GM19193 (cell line): ENCODE data around the gene PGAM1.

Experiments
- POLR2A ChIP-seq: IDR thresholded peaks from 4 replicates; pipeline ENCODE4 v1.6.1; 2011; ENCODE audit not compliant: insufficient read depth, insufficient read length; ENCODE audit errors: extremely low read depth

PGAM1 gene

GRCh38 chr10:97425964-97426775 is at the start of gene PGAM1:
PGAM1 (plus strand) TSS chr10:97426191; CDS start chr10:97426308, 117 bp downstream.
- TF ChIP-seq POLR2A: peak; percentile 68

DNA sequence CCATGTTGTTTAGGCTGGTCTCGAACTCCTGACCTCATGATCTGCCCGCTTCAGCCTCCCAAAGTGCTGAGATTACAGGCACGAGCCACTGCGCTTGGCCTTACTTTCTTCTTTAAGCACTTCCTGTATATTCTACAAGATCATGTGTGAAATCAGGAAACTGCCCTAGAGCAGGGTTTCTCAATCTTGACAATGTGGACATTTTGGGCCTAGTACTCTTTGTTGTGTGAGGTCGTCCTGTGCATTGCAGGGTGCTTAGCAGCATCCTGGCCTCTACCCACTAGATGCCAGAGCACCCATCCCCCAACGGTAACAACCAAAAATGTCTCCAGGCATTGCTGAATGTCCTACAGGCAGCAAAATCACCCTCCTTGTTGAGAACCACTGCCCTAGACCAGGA is 49.6 kb upstream of the PGAM1 start:
- TF ChIP-seq POLR2A: no peak

DNA sequence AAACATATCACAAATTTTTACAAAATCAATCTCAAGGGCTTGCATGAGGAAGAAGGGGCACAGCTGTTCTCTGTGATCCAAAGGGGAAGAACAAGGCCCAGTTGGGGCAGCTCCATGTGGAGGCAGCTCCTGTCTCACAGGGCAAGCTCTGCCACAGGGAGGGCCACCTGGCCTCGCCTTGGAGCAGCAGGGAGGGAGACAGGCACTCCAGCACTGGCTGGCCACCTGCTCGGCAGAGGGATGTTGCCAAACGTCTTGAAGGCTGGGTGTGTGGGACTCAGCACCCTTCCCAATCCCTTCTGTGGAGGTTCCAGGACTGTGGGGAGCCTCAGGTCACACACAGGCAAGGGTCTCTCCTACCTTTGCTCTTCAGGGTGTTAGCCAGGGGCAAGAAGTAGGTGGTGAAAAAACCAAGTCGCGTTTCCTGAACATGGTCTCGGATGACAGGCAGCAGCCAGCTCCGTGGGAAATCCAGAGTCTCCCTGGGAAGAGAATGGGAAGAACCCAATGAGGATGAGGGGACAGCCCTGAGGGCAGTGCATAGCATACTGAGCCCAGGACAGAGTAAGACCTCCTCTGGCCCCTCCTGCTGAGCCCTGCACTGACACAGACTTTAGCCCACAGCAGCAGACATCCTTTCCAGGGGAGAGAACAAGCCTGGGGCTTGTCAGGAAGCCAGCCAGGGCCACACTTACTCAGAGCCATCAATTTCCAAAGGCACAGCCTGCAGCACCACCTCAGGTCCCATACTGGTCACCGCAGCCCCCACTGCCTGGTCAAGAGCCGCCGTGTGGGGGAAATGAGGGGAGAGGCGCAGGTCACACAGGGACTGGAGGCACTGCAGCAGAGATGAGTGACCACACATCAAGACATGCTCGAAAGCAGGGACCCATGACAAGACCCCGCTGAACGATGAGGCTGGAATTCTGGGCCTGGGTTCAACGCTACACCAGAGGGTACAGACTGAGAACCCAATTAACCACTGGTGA is 46.8 kb upstream of the PGAM1 start:
- TF ChIP-seq POLR2A: no peak

GRCh38 chr10:97380516-97380915 is 45.5 kb upstream of the PGAM1 start:
- no peak for TF ChIP-seq POLR2A

DNA sequence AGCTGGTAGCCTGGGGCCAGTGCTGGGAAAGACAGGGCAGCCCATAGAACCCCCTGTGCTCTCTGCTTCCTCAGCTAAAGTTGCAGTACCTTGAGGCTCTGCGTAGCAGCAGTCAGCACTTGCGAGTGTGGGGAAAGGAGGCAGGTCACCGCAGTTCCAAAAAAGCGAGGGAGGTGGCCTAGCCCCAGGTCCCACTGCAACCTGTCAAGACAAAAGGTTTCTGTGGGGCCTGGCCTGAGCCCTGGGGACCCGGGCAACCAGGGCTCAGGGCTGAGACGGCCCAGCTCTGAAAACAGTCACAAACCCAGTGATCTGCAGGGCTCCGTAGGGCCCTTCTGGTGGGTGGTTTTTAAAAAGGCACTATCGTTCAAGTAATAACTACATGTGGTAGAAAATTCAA is 44.4 kb upstream of the PGAM1 start:
- TF ChIP-seq POLR2A: no peak

DNA sequence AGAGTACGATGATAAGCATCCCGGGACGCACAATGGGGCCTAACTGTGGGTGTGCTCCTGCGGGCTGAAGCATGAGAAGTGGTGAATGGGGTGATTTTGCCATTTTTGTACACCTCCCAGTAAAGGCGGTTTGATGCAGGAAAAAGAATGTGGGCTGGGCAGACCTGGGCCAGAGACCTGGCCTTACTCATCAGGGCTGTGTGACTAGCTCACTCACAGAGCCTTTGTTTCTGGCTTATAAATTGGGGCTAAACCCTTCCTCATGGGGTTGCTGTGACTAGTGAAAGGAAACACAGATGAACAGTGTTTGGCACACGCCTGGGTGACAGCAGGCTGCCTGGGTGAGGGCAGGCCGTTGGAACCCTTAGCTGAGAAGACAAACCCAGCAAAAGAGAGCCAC is 42.8 kb upstream of the PGAM1 start:
- TF ChIP-seq POLR2A: no peak

GRCh38 chr10:97384156-97384555 is 41.8 kb upstream of the PGAM1 start:
- no peak for TF ChIP-seq POLR2A

DNA sequence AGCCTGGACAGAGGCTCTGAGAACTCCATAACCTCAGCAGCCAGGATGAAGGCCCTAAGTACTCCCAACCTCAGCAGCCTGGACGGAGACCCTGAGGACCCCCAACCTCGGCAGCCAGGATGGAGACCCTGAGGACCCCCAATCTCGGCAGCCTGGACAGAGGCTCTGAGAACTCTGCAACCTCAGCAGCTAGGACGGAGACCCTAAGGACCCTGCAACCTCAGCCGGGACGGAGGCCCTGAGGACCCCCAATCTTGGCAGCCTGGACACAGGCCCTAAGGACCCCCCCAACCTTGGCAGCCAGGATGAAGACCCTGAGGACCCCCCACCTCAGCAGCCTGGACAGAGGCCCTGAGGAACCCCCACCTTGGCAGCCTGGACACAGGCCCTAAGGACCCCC is 41.4 kb upstream of the PGAM1 start:
- no peak for TF ChIP-seq POLR2A

DNA sequence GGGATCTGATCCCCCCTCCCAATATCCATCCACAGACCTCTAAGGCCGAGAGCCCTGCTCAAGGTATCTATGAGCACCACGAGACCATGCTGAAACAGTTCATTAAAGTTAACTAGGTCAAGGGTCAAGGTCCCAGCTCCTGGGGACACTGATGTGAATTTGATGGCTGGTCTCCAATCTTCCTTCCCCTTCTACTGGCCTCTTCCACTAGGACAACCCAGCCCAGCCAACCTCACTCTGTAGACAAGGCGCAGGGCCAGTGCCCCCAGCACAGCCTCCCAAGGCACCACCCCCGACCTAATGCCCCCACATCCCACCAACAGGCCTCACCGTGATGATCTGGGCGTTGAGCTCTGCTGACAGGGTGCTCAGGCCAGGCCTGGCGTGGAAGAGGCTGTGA is 40.4 kb upstream of the PGAM1 start:
- TF ChIP-seq POLR2A: no peak

GRCh38 chr10:97388152-97388551 is 37.8 kb upstream of the PGAM1 start:
- TF ChIP-seq POLR2A: no peak

DNA sequence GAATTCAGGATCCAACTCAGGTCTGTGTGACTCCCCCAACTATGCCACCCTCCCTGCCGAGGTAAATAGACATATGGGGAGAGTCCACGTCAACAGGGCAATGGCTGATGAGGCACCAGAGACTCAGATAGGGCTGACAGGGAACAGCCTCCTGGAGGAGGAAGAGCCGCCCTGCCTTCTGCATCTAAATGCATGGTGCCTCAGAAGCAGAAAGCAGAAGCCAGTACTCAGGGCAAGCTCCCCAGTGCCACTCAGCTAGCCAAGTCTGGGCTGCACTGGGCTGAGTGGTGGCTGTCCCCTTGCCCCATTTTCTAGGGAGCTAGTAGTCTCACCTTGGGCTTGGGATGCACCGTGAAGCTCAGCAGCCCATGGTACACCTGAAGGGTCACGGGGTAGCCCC is 35.9 kb upstream of the PGAM1 start:
- no peak for TF ChIP-seq POLR2A

- TF ChIP-seq POLR2A: no peak
These were observed 32.9 kb upstream of the PGAM1 start for GRCh38 chr10:97393034-97393573.

DNA sequence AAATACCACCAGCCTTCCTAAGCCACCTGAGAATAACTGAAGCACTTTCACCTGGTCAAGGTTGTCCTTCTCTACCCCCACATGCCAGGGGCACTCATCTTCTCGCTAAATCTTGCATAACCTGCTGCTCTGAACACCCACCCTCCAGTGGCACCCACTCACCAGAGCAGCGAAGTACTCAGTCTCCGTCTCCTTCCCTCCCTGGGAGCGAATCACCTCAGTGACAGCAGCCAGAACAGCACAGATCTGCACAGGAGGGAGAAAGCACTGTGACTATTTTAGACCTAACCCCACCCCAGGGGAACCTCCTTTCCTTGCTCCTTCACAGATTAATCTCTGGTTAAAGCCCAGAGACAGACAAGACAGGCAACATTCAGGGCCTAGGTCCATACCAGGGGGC is 29.9 kb upstream of the PGAM1 start:
- TF ChIP-seq POLR2A: no peak

DNA sequence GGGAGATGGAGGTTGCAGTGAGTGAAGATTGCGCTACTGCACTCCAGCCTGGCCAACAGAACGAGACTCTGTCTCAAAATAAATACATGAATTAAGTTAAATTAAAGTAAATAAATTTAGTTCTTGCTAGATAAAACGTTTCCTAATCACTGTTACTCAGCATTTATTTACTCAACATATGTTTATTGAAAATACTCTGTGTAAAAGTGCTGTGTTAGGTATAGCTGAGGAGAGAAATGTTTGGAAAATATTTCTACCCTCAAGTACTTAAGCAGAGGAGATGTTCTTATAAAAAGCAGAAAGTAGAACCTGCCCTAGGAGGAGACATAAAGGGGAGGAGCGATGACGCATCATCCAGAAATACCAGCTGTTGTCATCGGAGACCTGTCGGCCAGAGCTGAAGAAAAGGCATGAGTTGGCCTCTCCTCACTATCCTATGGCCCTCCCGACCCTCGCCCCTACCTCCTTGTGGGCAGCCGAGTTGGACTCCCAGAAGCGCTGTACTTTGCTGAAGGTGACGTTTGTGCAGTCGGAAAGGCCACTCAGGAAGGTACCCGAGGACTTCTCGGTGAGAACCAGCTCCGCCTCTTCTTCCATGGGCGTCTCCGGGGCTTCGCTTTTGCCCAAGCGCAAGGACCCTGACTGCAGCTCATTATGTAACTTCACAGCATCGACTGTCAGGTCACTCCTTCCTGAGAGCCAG is 26.0 kb upstream of the PGAM1 start:
- no peak for TF ChIP-seq POLR2A
